NK-92 treated with Interleukin-12 subunit alpha and Interleukin-12 subunit beta, amount 100 ng/mL, for 24 hours (cell line): Measurements from ENCODE around the gene COQ8B.
"Not testable (repeated sequence)": the region's sequence is repeated elsewhere in the genome, so short reads cannot be mapped to it uniquely, and the experiment has no call there.

Experiments
- DNase-seq: peaks from one replicate; lab custom pipeline; 2025; lab: John Stamatoyannopoulos, UW

COQ8B gene

DNA sequence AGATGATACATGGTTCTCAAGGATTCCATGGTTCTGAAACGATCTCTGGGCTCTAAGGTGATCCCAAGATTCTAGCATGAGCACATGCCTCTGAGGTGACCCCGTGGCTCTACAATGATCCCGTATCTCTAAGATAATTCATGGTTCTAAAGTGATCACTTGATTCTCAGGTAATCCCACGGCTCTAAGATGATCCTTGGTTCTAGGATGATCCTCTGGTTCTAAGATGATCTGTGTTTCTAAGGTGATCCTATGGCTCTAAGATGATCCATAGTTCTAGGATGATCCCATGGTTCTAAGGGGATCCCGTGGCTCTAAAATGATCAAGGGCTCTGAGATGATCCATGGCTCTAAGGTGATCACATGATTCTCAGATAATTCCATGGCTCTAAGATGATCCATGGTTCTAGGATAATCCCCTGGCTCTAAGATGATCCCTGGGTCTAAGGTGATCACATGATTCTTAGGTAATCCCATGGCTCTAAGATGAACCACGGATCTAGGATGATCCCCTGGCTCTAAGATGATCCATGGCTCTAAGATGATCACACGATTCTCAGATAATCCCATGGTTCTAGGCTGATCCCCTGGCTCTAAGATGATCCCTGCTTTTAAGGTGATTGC lies 47.6 kb downstream of the COQ8B start:
- DNase-seq = no peak

DNA sequence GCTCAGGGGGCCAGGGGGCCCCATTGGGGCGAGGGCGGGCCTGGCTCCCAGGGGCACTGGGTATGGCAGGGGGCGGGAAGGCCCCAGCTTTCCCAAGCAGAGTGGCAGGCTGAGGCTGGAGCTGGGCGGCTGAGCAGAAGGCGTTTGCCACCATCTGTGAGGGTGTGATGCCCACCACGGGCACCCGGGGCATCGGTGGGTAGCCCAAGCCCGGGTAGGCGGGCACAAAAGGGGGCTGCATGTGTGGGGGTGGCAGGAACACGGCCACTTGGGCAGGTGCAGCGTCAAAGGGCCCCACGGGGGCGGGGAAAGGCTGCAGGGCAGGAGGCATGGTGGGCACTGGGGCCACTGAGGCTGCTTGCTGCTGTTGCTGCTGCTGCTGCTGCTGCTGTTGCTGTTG lies 49.1 kb downstream of the COQ8B start:
- no peak for DNase-seq

GRCh38 chr19:40666803-40667438 lies 49.8 kb downstream of the COQ8B start:
- DNase-seq = no peak

GRCh38 chr19:40663695-40664692 lies 52.7 kb downstream of the COQ8B start:
- DNase-seq = no peak

GRCh38 chr19:40662925-40663694 lies 53.6 kb downstream of the COQ8B start:
- DNase-seq = peak; percentile 80

GRCh38 chr19:40661616-40662015 lies 55.1 kb downstream of the COQ8B start:
- no peak for DNase-seq

DNA sequence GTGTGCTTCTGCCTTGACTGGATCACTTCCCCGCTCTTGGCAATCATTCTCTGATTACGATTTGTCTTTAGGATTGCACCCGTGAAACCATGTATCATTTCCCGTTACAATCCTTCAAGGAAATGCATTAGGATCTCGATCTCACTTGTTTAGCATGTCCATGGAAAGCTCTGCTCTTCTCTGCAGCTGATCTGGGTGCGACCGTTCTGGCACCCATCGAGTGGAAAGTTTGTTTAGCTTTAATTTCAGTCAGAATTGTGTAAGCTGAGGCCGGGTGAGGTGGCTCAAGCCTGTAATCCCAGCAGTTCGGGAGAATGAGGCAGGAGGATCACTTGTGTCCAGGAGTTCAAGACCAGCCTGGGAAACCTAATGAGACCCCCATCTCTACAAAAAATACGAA lies 57.1 kb downstream of the COQ8B start:
- no peak for DNase-seq

DNA sequence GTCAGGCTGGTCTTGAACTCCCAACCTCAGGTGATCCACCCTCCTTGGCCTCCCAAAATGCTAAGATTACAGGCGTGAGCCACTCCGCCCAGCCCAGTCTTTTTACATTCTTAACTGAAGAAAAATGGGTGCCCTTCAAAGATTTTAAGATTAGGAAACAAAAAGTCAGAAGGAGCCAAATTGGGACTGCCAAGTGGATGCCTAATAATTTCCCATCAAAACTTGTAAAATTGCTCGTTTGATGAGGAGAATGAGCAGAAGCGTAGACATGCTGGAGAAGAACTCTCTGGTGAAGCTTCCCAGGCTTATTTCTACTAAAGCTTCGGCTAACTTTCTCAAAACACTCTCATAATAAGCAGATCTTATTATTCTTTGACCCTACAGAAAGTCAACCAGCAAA lies 57.6 kb downstream of the COQ8B start:
- no peak for DNase-seq

DNA sequence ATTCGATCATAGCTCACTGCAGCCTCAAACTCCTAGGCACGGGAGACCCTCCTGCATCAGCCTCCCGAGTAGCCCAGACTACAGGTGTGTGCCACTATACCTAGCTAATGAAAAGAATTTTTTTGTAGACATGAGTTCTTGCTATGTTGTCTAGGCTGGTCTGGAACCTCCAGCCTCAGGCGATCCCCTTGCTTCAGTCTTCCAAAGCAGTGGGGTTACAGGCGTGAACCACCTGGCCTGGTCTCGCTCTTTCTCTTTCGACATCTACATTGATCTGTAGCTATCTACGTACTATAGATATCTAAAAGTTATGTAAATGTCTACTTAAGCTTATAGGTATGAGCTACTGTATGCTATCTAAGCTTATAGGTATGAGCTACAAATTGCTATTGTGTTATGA lies 58.7 kb downstream of the COQ8B start:
- DNase-seq = no peak

DNA sequence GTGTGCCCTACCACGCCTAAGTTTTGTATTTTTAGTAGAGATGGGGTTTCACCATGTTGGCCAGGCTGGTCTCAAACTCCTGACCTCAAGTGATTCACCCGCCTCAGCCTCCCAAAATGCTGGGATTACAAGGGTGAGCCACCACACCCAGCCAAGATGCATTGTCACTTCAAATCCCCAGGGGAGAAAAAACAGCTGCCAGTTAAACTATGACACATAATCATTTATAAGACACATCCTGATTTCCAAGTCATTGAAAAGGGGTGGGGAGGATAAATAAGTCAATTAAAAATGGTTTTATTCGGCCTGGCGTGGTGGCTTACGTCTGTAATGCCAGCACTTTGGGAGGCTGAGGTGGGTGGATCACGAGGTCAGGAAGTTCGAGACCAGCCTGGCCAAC lies 61.0 kb downstream of the COQ8B start:
- DNase-seq = not testable (repeated sequence)

GRCh38 chr19:40652303-40652702 lies 64.4 kb downstream of the COQ8B start:
- not testable (repeated sequence) for DNase-seq

- DNase-seq = no peak
Observed at GRCh38 chr19:40650749-40651305, 65.9 kb downstream of the COQ8B start.

DNA sequence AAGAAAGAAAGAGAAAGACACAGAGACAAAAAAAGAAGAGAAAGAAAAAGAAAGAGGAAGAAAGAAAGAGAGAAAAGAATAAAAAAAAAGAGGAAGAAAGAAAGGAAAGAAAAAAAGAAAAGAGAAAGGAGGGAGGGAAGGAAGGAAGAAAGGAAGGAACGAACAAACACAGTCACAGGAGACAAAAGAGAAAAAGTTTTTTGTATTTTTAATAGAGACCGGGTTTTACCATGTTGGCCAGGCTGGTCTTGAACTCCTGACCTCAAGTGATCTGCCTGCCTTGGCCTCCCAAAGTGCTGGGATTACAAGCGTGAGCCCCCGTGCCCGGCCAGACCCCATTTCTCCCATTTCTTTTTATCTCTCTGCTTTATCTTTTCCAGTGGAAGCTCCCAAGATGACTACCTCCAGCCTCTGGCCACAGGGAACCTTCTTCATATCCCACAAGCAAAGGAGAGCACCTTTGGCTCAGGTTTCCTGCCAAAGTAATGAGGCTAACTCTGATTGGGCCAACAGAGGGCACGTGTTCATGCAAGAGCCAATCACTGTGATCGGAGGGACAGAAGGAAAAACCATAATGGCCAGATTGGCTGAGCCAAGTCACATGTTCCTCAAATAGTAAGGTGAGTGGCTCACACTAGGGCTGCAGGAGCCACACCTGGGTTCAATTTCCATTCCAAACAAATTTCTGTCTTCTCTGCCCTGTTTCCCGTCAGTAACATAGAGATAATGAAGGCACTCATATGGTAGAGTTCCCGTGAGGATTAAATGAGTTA lies 66.6 kb downstream of the COQ8B start:
- not testable (repeated sequence) for DNase-seq

GRCh38 chr19:40646743-40647254 lies 69.9 kb downstream of the COQ8B start:
- DNase-seq = no peak

DNA sequence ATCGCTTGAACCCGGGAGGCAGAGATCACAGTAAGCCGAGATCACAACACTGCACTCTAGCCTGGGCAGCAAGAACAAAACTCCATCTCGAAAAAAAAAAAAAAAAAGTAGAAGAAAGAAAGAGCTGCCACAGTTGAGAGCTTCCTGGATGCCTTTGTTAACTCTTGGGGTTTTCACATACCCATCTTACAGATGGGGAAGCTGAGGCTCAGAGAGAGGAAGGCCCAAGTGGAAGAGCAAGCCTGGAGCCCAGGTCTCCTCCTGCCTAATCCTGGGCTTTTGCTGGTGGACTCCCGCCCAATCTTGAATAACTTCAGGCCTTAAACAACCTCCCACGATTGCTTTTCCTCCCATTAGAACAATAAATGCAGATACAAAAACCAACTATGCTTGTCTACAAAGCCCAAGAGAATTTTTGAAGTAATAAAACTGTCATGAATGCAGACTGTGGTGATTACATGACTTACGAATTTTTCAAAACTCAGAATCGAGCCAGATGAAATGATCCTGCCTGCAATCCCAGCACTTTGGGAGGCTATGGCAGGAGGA lies 73.9 kb downstream of the COQ8B start:
- no peak for DNase-seq

DNA sequence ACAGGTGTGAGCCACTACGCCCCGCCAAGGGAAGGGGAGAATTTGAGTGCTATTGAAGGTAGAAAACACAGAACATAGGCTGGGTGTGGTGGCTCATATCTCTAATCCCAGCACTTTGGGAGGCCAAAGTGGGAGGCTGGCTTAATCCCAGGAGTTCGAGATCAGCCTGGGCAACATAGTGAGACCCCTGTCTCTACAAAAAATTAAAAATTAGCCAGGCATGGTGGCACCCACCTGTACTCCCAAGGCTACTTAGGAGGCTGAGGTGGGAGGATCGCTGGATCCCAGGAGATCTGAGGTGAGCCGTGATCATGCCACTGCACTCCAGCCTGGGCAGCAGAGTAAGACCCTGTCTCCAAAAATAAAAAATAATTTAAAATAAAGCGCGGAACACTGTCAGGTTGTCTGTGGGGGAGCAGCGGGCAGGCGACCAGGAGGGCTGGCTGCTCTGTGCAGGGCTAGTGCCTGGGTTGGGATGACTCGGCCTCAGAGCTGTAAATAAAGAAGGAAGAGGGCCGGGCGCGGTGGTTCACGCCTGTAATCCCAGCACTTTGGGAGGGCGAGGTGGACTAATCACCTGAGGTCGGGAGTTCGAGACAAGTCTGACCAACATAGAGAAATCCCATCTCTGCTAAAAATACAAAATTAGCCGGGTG lies 74.5 kb downstream of the COQ8B start:
- DNase-seq = no peak
